Measurements from ENCODE around the gene GPR141. TPM values are rescaled to one million over a fixed set of nuclear protein-coding genes. Genes with fewer than 3 reads are reported as not detected.
A peak's percentile ranks its signal among the peaks of the same experiment; 100 is the strongest.

GPR141 gene
- not detected for total RNA-seq (ENCODE audit: unreplicated experiment)
- long read RNA-seq: 0 reads

GRCh38 chr7:37683246-37684120, at the start of gene GPR141:
TSS of gene GPR141 (plus strand) at chr7:37683766. CDS start at chr7:37740394, 56,628 bp downstream.
- TF ChIP-seq CTCF (IDR thresholded peaks at IDR 0.05; ENCODE audit: partially characterized antibody, unreplicated experiment): no peak
- Mint-ChIP-seq H3K4me1 (ENCODE audit: low read depth, unreplicated experiment) (peaks cover 8% of the 10 kb centered on the region), H3K27ac (ENCODE audit: unreplicated experiment) (peak within 1 kb of the TSS; percentile 38), H3K36me3 (ENCODE audit: unreplicated experiment) (no peaks in the 10 kb centered on the region), H3K4me3 (ENCODE audit: unreplicated experiment) (no peak within 1 kb of the TSS), H3K9me3 (ENCODE audit: unreplicated experiment) (no peaks in the 10 kb centered on the region), H3K27me3 (ENCODE audit: unreplicated experiment) (no peaks in the 10 kb centered on the region)
- DNase-seq: no peak

GRCh38 chr7:37635346-37635745, 48.2 kb upstream of the GPR141 start:
- no peaks in the 10 kb centered on the region for H3K4me1 Mint-ChIP-seq (ENCODE audit: low read depth, unreplicated experiment)
- H3K9me3 Mint-ChIP-seq (ENCODE audit: unreplicated experiment): peaks cover 5% of the 10 kb centered on the region
- no peak for DNase-seq
- no peak overlapping the region for H3K4me3 Mint-ChIP-seq (ENCODE audit: unreplicated experiment)
- TF ChIP-seq CTCF (IDR thresholded peaks at IDR 0.05; ENCODE audit: partially characterized antibody, unreplicated experiment): no peak
- H3K27me3 Mint-ChIP-seq (ENCODE audit: unreplicated experiment): no peaks in the 10 kb centered on the region
- H3K36me3 Mint-ChIP-seq (ENCODE audit: unreplicated experiment): peaks cover 18% of the 10 kb centered on the region
- H3K27ac Mint-ChIP-seq (ENCODE audit: unreplicated experiment): no peak overlapping the region

GRCh38 chr7:37642028-37642540, 41.5 kb upstream of the GPR141 start:
- no peak for TF ChIP-seq CTCF (IDR thresholded peaks at IDR 0.05; ENCODE audit: partially characterized antibody, unreplicated experiment)
- no peak overlapping the region for H3K27ac Mint-ChIP-seq (ENCODE audit: unreplicated experiment)
- no peaks in the 10 kb centered on the region for H3K4me1 Mint-ChIP-seq (ENCODE audit: low read depth, unreplicated experiment)
- no peaks in the 10 kb centered on the region for H3K27me3 Mint-ChIP-seq (ENCODE audit: unreplicated experiment)
- H3K36me3 Mint-ChIP-seq (ENCODE audit: unreplicated experiment): peaks cover 19% of the 10 kb centered on the region
- H3K9me3 Mint-ChIP-seq (ENCODE audit: unreplicated experiment): no peaks in the 10 kb centered on the region
- DNase-seq: no peak
- no peak overlapping the region for H3K4me3 Mint-ChIP-seq (ENCODE audit: unreplicated experiment)

- no peaks in the 10 kb centered on the region for H3K27me3 Mint-ChIP-seq (ENCODE audit: unreplicated experiment)
- no peak for TF ChIP-seq CTCF (IDR thresholded peaks at IDR 0.05; ENCODE audit: partially characterized antibody, unreplicated experiment)
- no peak overlapping the region for H3K27ac Mint-ChIP-seq (ENCODE audit: unreplicated experiment)
- DNase-seq: no peak
- peaks cover 12% of the 10 kb centered on the region for H3K36me3 Mint-ChIP-seq (ENCODE audit: unreplicated experiment)
- H3K9me3 Mint-ChIP-seq (ENCODE audit: unreplicated experiment): no peaks in the 10 kb centered on the region
- H3K4me3 Mint-ChIP-seq (ENCODE audit: unreplicated experiment): no peak overlapping the region
- H3K4me1 Mint-ChIP-seq (ENCODE audit: low read depth, unreplicated experiment): no peaks in the 10 kb centered on the region
Measured at GRCh38 chr7:37643876-37644275, 39.7 kb upstream of the GPR141 start.
